GM19025 (cell line): ENCODE measurements around the gene CLEC2L.
A peak's percentile ranks its signal among the peaks of the same experiment; 100 is the strongest.

Experiments
- ATAC-seq: cut with Tn5 transposase; IDR thresholded peaks from one replicate; pipeline ENCODE4 v1.9.1; 2021; ENCODE audit warnings: mild to moderate bottlenecking, low read depth, moderate library complexity; ENCODE audit not compliant: unreplicated experiment

Gene CLEC2L

GRCh38 chr7:139523199-139523941, at the start of gene CLEC2L:
TSS of gene CLEC2L (plus strand) at chr7:139523685. CDS start at chr7:139523928, 243 bp downstream.
- no peak for ATAC-seq

GRCh38 chr7:139476139-139476538, 47.3 kb upstream of the CLEC2L start:
- no peak for ATAC-seq

GRCh38 chr7:139476891-139477290, 46.6 kb upstream of the CLEC2L start:
- no peak for ATAC-seq

- no peak for ATAC-seq
Measured at GRCh38 chr7:139479620-139480019, 43.9 kb upstream of the CLEC2L start.

GRCh38 chr7:139481364-139481763, 42.1 kb upstream of the CLEC2L start:
- ATAC-seq = no peak

GRCh38 chr7:139482122-139482521, 41.4 kb upstream of the CLEC2L start:
- no peak for ATAC-seq

GRCh38 chr7:139482662-139483466, 40.6 kb upstream of the CLEC2L start:
- no peak for ATAC-seq

- ATAC-seq = no peak
Measured at GRCh38 chr7:139487366-139488080, 36.0 kb upstream of the CLEC2L start.

GRCh38 chr7:139488810-139489209, 34.7 kb upstream of the CLEC2L start:
- ATAC-seq = no peak

GRCh38 chr7:139490130-139490529, 33.4 kb upstream of the CLEC2L start:
- ATAC-seq = no peak

- ATAC-seq = no peak
Measured at GRCh38 chr7:139492293-139492692, 31.2 kb upstream of the CLEC2L start.

- ATAC-seq = peak; percentile 81
Measured at GRCh38 chr7:139494835-139495579, 28.5 kb upstream of the CLEC2L start.

- ATAC-seq = no peak
Measured at GRCh38 chr7:139495580-139496125, 27.8 kb upstream of the CLEC2L start.

- no peak for ATAC-seq
Measured at GRCh38 chr7:139496528-139496927, 27.0 kb upstream of the CLEC2L start.

- no peak for ATAC-seq
Measured at GRCh38 chr7:139500770-139501138, 22.7 kb upstream of the CLEC2L start.

- no peak for ATAC-seq
Measured at GRCh38 chr7:139502226-139502625, 21.3 kb upstream of the CLEC2L start.

GRCh38 chr7:139505563-139505962, 17.9 kb upstream of the CLEC2L start:
- no peak for ATAC-seq

- ATAC-seq = no peak
Measured at GRCh38 chr7:139509535-139509934, 13.9 kb upstream of the CLEC2L start.

- ATAC-seq = no peak
Measured at GRCh38 chr7:139511315-139511714, 12.2 kb upstream of the CLEC2L start.

GRCh38 chr7:139515266-139515665, 8.2 kb upstream of the CLEC2L start:
- no peak for ATAC-seq
